Left lung (tissue), 10 donors: ENCODE data around the gene SND1. TPM values are rescaled to one million over a fixed set of nuclear protein-coding genes. Genes with fewer than 3 reads are reported as not detected.

Experiments used
- ATAC-seq: fragments of 200-7000 bp; cut with Tn5 transposase; one replicate; pipeline ENCODE4 v1.9.1; 2020; ENCODE audit warnings: moderate library complexity
- DNase-seq, 4 donors: peaks; one replicate each; pipeline ENCODE4 v3.0.0-alpha.2; 2013 to 2020
- H3K27ac ChIP-seq, 2 donors: fragments of 200-600 bp; sonication (generic) in 1 of 2; one replicate each; pipeline versions ENCODE4 v1.5.0 to v1.8.0; 2020 to 2021
- H3K27me3 ChIP-seq, 2 donors: fragments of 200-600 bp; sonication (generic) in 1 of 2; one replicate each; pipeline versions ENCODE4 v1.5.0 to v1.8.0; 2020 to 2021
- H3K36me3 ChIP-seq, 2 donors: fragments of 200-600 bp; sonication (generic) in 1 of 2; one replicate each; pipeline versions ENCODE4 v1.5.0 to v1.8.0; 2020 to 2021
- H3K4me1 ChIP-seq, 2 donors: fragments of 200-600 bp; one replicate each; pipeline ENCODE4 v1.8.0; 2021
- H3K4me3 ChIP-seq, 2 donors: fragments of 200-600 bp; sonication (generic) in 1 of 2; one replicate each; pipeline versions ENCODE4 v1.5.0 to v1.8.0; 2020 to 2021; ENCODE audit warnings: mild to moderate bottlenecking in 1 of 2
- H3K9me3 ChIP-seq, 2 donors: fragments of 200-600 bp; sonication (generic) in 1 of 2; one replicate each; pipeline versions ENCODE4 v1.5.0 to v1.8.0; 2020 to 2021
- CTCF ChIP-seq, 2 donors: fragments of 200-600 bp; sonication (generic) in 1 of 2; IDR thresholded peaks; one replicate each; pipeline versions ENCODE4 v1.5.0 to v1.8.0; 2021; ENCODE audit warnings: antibody characterized with exemption in 2 of 2
- intact Hi-C, 2 donors: fragments of 100-400 bp; cut with DNase I; formaldehyde crosslinking; loops; one replicate each; pipeline versions ENCODE4 v1.11.2 to v1.14.2; 2022
- polyA plus RNA-seq, 6 donors: library from polyadenylated mRNA; unstranded; fragments of 120-200 nt; gene quantifications; one replicate each; pipeline ENCODE4 v1.2.1, GENCODE V29; 2013; ENCODE audit not compliant: insufficient read length in 6 of 6
- total RNA-seq, 2 donors: library from RNA; stranded (reverse); fragmentation: NEBNext Ultra II Directional; extraction: Animal tissue kit (Norgen Biotek cat#: 25700); gene quantifications; one replicate each; pipeline ENCODE4 v1.2.1, GENCODE V29; 2021
- donor health status: DM: no; HTN: yes; CAD: no.
- donor health status: DM: no; HTN: no; CAD: no.

SND1 gene
- total and polyA plus RNA-seq, 8 donors, result 141 to 229 (median 156) TPM

GRCh38 chr7:128054511-128054910 lies 402.5 kb downstream of the SND1 start:
- peaks cover 0 to 13% of the 10 kb centered on the region in 2 donors for H3K4me1 ChIP-seq
- no peak for TF ChIP-seq CTCF (IDR thresholded peaks at IDR 0.05)
- H3K27ac ChIP-seq, result no peak overlapping the region
- no peak overlapping the region for H3K4me3 ChIP-seq
- H3K27me3 ChIP-seq, result no peaks in the 10 kb centered on the region
- ATAC-seq (no peak), DNase-seq (no peak)
- no peaks in the 10 kb centered on the region for H3K9me3 ChIP-seq
- peaks cover 0 to 20% of the 10 kb centered on the region in 2 donors for H3K36me3 ChIP-seq
- intact Hi-C loops, result no loop called here

- Histone ChIP-seq H3K4me1 (peaks cover 0 to 13% of the 10 kb centered on the region in 2 donors), H3K27ac (no peak overlapping the region), H3K36me3 (peaks cover 0 to 20% of the 10 kb centered on the region in 2 donors), H3K4me3 (no peak overlapping the region), H3K27me3 (no peaks in the 10 kb centered on the region), H3K9me3 (no peaks in the 10 kb centered on the region)
- no peak for ATAC-seq
- TF ChIP-seq CTCF (IDR thresholded peaks at IDR 0.05), result no peak
- DNase-seq, result no peak
- intact Hi-C loops, result no loop called here
Measured at GRCh38 chr7:128055637-128056036, 403.6 kb downstream of the SND1 start.

- TF ChIP-seq CTCF (IDR thresholded peaks at IDR 0.05), result no peak
- H3K4me1 ChIP-seq, result peaks cover 0 to 13% of the 10 kb centered on the region in 2 donors
- H3K27me3 ChIP-seq, result no peaks in the 10 kb centered on the region
- H3K27ac ChIP-seq, result no peak overlapping the region
- DNase-seq, result no peak
- H3K9me3 ChIP-seq, result no peaks in the 10 kb centered on the region
- ATAC-seq, result peak; percentile 39
- peaks cover 0 to 26% of the 10 kb centered on the region in 2 donors for H3K36me3 ChIP-seq
- intact Hi-C loops, result no loop called here
- H3K4me3 ChIP-seq, result no peak overlapping the region
Measured at GRCh38 chr7:128056901-128057300, 404.9 kb downstream of the SND1 start.

- Histone ChIP-seq H3K36me3 (peaks cover 0 to 26% of the 10 kb centered on the region in 2 donors), H3K4me1 (peaks cover 0 to 6% of the 10 kb centered on the region in 2 donors), H3K27ac (no peak overlapping the region), H3K9me3 (no peaks in the 10 kb centered on the region), H3K27me3 (no peaks in the 10 kb centered on the region), H3K4me3 (no peak overlapping the region)
- intact Hi-C loops, result no loop called here
- no peak for DNase-seq
- ATAC-seq, result no peak
- no peak for TF ChIP-seq CTCF (IDR thresholded peaks at IDR 0.05)
Measured at GRCh38 chr7:128057909-128058308, 405.9 kb downstream of the SND1 start.

- H3K36me3 ChIP-seq, result peaks cover 0 to 20% of the 10 kb centered on the region in 2 donors
- no peaks in the 10 kb centered on the region for H3K27me3 ChIP-seq
- no peaks in the 10 kb centered on the region for H3K4me1 ChIP-seq
- no peak for TF ChIP-seq CTCF (IDR thresholded peaks at IDR 0.05)
- no peak overlapping the region for H3K27ac ChIP-seq
- ATAC-seq (no peak), DNase-seq (peak in 1 of 4 donors; percentile 32)
- H3K4me3 ChIP-seq, result no peak overlapping the region
- intact Hi-C loops, result no loop called here
- H3K9me3 ChIP-seq, result no peaks in the 10 kb centered on the region
Measured at GRCh38 chr7:128059143-128059988, 407.4 kb downstream of the SND1 start.
